Posterior cingulate gyrus (tissue), 11 donors: Measurements from ENCODE around the gene SHMT2.
"Not testable (repeated sequence)": the region's sequence is repeated elsewhere in the genome, so short reads cannot be mapped to it uniquely, and the experiment has no call there.

Experiments
- DNase-seq, 10 donors: peaks; one replicate each; pipeline versions ENCODE4 v3.0.0 to v3.0.0-alpha.2; 2020 to 2021; ENCODE audit warnings: mixed read lengths in 3 of 10
- intact Hi-C: fragments of 100-400 bp; cut with DNase I; formaldehyde crosslinking; loops from one replicate; pipeline ENCODE4 v1.15.1; 2023

The SHMT2 gene

DNA sequence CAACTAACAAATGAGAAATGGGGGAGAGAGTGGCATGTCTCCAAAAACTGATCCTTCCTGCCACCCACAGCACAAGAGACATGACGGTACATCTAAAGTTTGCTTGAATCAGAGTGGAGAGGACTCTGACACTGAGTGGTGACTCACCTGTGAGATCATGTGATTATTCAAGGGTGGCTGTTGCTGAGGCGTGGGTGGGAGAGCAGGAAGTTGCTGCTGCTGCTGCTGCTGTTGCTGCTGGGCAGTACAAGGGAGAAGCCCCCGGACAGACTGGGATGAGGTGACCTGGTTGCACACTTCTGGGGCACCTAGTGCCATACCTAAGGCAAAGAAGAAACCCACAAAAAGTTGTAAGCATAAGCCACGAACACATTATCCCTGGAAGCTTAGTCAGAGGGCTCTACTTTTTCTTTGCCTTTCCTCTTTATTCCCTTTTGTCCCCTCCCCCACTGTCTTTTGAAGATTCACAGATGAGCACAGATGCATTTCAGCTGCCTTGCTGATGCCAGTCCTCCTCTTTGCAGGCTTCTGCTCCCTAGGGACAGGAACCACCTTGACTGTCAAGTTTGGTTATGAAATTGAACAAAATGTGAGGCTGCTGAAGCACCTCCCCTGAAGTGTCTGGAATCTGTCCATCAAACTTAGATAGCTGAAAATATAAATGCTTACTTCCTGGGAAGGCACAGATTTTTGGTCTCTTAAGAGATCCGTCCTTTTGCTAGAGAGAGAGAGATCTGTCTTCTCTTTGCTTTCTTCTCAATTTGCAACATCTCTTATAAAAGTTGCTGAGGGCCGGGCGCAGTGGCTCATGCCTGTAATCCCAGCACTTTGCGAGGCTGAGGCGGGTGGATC lies 50.9 kb downstream of the SHMT2 start:
- intact Hi-C loops = no loop called here
- DNase-seq = peak in 7 of 10 donors; percentile 19 to 92 (median 54)

DNA sequence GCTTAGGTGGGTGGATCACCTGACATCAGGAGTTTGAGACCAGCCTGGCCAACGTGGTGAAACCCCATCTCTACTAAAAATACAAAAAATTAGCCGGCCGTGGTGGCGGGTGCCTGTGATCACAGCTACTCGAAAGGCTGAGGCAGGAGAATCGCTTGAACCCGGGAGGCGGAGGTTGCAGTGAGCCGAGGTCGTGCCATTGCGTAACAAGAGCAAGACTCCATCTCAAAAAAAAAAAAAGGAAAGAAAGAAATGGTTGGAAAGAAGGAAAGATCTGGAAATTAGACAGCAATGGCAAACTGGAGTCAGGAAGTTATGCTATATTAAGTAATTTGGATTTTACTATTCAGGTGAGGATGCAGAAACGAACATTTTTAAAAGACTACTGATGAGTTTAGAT lies 52.6 kb downstream of the SHMT2 start:
- DNase-seq, intact Hi-C loops: not testable (repeated sequence)
